Neural progenitor cell (in vitro differentiated cells): ENCODE results near the gene CHPF2. TPM values are rescaled to one million over a fixed set of nuclear protein-coding genes. Genes with fewer than 3 reads are reported as not detected.

Experiments
- DNase-seq: peaks from one replicate; pipeline ENCODE4 v3.0.0-alpha.2; 2016; ENCODE audit warnings: low spot score
- H2AFZ ChIP-seq: fragments of 200-600 bp; sonication (generic); replicated peaks from 2 replicates; pipeline ENCODE4 v1.6.1; 2016; ENCODE audit warnings: antibody characterized with exemption
- H3F3A ChIP-seq: fragments of 200-600 bp; sonication (generic); 2 replicates; pipeline ENCODE4 v1.6.1; 2016; ENCODE audit warnings: antibody characterized with exemption, low read depth
- H3K27ac ChIP-seq: fragments of 200-600 bp; sonication (generic); 2 replicates; pipeline ENCODE4 v1.5.1; 2016; ENCODE audit warnings: mild to moderate bottlenecking
- H3K27me3 ChIP-seq: fragments of 200-600 bp; sonication (generic); 2 replicates; pipeline ENCODE4 v1.6.1; 2016; ENCODE audit warnings: mild to moderate bottlenecking, moderate library complexity
- H3K36me3 ChIP-seq: fragments of 200-600 bp; sonication (generic); 2 replicates; pipeline ENCODE4 v1.5.1; 2016
- H3K4me1 ChIP-seq: fragments of 200-600 bp; sonication (generic); 2 replicates; pipeline ENCODE4 v1.6.1; 2016; ENCODE audit warnings: mixed run types
- H3K4me2 ChIP-seq: fragments of 200-600 bp; sonication (generic); 2 replicates; pipeline ENCODE4 v1.6.1; 2016
- H3K4me3 ChIP-seq: fragments of 200-600 bp; sonication (generic); 2 replicates; pipeline ENCODE4 v1.5.1; 2016
- H3K79me2 ChIP-seq: fragments of 200-600 bp; sonication (generic); 2 replicates; pipeline ENCODE4 v1.6.1; 2016; ENCODE audit warnings: low read depth
- H3K9ac ChIP-seq: fragments of 200-600 bp; sonication (generic); 2 replicates; pipeline ENCODE4 v1.6.1; 2016
- H3K9me3 ChIP-seq: fragments of 200-600 bp; sonication (generic); 2 replicates; pipeline ENCODE4 v1.5.1; 2016; ENCODE audit warnings: low read depth
- H4K20me1 ChIP-seq: fragments of 200-600 bp; sonication (generic); 2 replicates; pipeline ENCODE4 v1.6.1; 2016; ENCODE audit warnings: low read depth
- H3K27ac Mint-ChIP-seq: 3 replicates; pipeline ENCODE4 v1.8.0; 2021; ENCODE audit warnings: mixed read lengths
- H3K27me3 Mint-ChIP-seq: 2 replicates; pipeline ENCODE4 v1.8.0; 2022; ENCODE audit warnings: low read depth, mild to moderate bottlenecking, inconsistent platforms, moderate library complexity, mixed read lengths; ENCODE audit not compliant: insufficient read depth
- H3K36me3 Mint-ChIP-seq: 3 replicates; pipeline ENCODE4 v1.8.0; 2021; ENCODE audit warnings: mixed read lengths
- H3K4me1 Mint-ChIP-seq: 3 replicates; pipeline ENCODE4 v1.8.0; 2021; ENCODE audit warnings: mixed read lengths
- H3K4me3 Mint-ChIP-seq: 3 replicates; pipeline ENCODE4 v1.8.0; 2021; ENCODE audit warnings: mild to moderate bottlenecking, moderate library complexity, mixed read lengths
- H3K9me3 Mint-ChIP-seq: 3 replicates; pipeline ENCODE4 v1.8.0; 2020; ENCODE audit warnings: mixed read lengths
- CTCF ChIP-seq: fragments of 200-600 bp; sonication (generic); IDR thresholded peaks from 2 replicates; pipeline ENCODE4 v1.5.1; 2017; ENCODE audit warnings: antibody characterized with exemption, mild to moderate bottlenecking
- EZH2 ChIP-seq: fragments of 200-600 bp; sonication (generic); IDR thresholded peaks from 2 replicates; pipeline ENCODE4 v1.6.1; 2017; ENCODE audit warnings: antibody characterized with exemption, mild to moderate bottlenecking, moderate library complexity
- EZH2phosphoT487 ChIP-seq: fragments of 200-600 bp; sonication (generic); IDR thresholded peaks from 2 replicates; pipeline ENCODE4 v1.6.1; 2017; ENCODE audit warnings: antibody characterized with exemption
- total RNA-seq: library from RNA; depleted of rRNA; stranded (reverse); fragments of >200 nt; gene quantifications from 2 replicates; pipeline ENCODE4 v1.2.3, GENCODE V29; 2015; ENCODE audit warnings: low replicate concordance

Gene CHPF2
- total RNA-seq, 1 donor from 2014 or later, result 8.8 TPM

- Histone ChIP-seq H3K4me2 (no peak overlapping the region), H3F3A (no peaks in the 10 kb centered on the region), H3K4me1 (no peaks in the 10 kb centered on the region), H4K20me1 (no peaks in the 10 kb centered on the region), H3K27ac (no peak overlapping the region), H3K27me3 (peaks cover 22% of the 10 kb centered on the region), H3K79me2 (no peaks in the 10 kb centered on the region), H3K36me3 (no peaks in the 10 kb centered on the region), H2AFZ (no peak overlapping the region), H3K9ac (no peak overlapping the region), H3K4me3 (no peak overlapping the region), H3K9me3 (no peaks in the 10 kb centered on the region)
- Mint-ChIP-seq H3K4me1 (no peaks in the 10 kb centered on the region), H3K27ac (no peak overlapping the region), H3K4me3 (no peak overlapping the region), H3K9me3 (no peaks in the 10 kb centered on the region), H3K27me3 (peaks cover 10% of the 10 kb centered on the region), H3K36me3 (no peaks in the 10 kb centered on the region)
- TF ChIP-seq EZH2 (no peak), CTCF (no peak), EZH2phosphoT487 (no peak)
- DNase-seq, result no peak
Observed at GRCh38 chr7:151193203-151193978, 38.9 kb upstream of the CHPF2 start.

- H4K20me1 ChIP-seq, result no peaks in the 10 kb centered on the region
- TF ChIP-seq CTCF (no peak), EZH2 (no peak), EZH2phosphoT487 (no peak)
- no peak overlapping the region for H3K4me2 ChIP-seq
- DNase-seq, result no peak
- no peaks in the 10 kb centered on the region for H3K36me3 ChIP-seq
- H3F3A ChIP-seq, result no peaks in the 10 kb centered on the region
- no peaks in the 10 kb centered on the region for H3K79me2 ChIP-seq
- Mint-ChIP-seq H3K9me3 (no peaks in the 10 kb centered on the region), H3K4me3 (no peak overlapping the region), H3K27me3 (peaks cover 10% of the 10 kb centered on the region), H3K27ac (no peak overlapping the region), H3K36me3 (no peaks in the 10 kb centered on the region), H3K4me1 (no peaks in the 10 kb centered on the region)
- no peak overlapping the region for H3K27ac ChIP-seq
- H3K4me3 ChIP-seq, result no peak overlapping the region
- H3K4me1 ChIP-seq, result peaks cover 3% of the 10 kb centered on the region
- no peaks in the 10 kb centered on the region for H3K9me3 ChIP-seq
- no peak overlapping the region for H2AFZ ChIP-seq
- H3K27me3 ChIP-seq, result peaks cover 21% of the 10 kb centered on the region
- H3K9ac ChIP-seq, result no peak overlapping the region
Observed at GRCh38 chr7:151194188-151194587, 38.1 kb upstream of the CHPF2 start.

GRCh38 chr7:151195616-151196450 lies 36.5 kb upstream of the CHPF2 start:
- no peaks in the 10 kb centered on the region for H3K4me1 Mint-ChIP-seq
- no peak for DNase-seq

More at GRCh38 chr7:151195616-151196450, 36.5 kb upstream of the CHPF2 start:
- Histone ChIP-seq H3K27ac (no peak overlapping the region), H3K4me3 (no peak overlapping the region), H3K27me3 (peaks cover 12% of the 10 kb centered on the region), H4K20me1 (no peaks in the 10 kb centered on the region), H3K9me3 (no peaks in the 10 kb centered on the region), H2AFZ (no peak overlapping the region), H3K79me2 (no peaks in the 10 kb centered on the region), H3K9ac (no peak overlapping the region), H3F3A (no peaks in the 10 kb centered on the region), H3K4me2 (no peak overlapping the region), H3K36me3 (no peaks in the 10 kb centered on the region), H3K4me1 (peaks cover 11% of the 10 kb centered on the region)
- H3K4me3 Mint-ChIP-seq, result no peak overlapping the region
- H3K27ac Mint-ChIP-seq, result no peak overlapping the region
- no peaks in the 10 kb centered on the region for H3K9me3 Mint-ChIP-seq
- TF ChIP-seq CTCF (no peak), EZH2 (no peak), EZH2phosphoT487 (no peak)
- peaks cover 10% of the 10 kb centered on the region for H3K27me3 Mint-ChIP-seq
- H3K36me3 Mint-ChIP-seq, result no peaks in the 10 kb centered on the region
